Measurements from ENCODE around the gene PCSK4.

Gene PCSK4

DNA sequence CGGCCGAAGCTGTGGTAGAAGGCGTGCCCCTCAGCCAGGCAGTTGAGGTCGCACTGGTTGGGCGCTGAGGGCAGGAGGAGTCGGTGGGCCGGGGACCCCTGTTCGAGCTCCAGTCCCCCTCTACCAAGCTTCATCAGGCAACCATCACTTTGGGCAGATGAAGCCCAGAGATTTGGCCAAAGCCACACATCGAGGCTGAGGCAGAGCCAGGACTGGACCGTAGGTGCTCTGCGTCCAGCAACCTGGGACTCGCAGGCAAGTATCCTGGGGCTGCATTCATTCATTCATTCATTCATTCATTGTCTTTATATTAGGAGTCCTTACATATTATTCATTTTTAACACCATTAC is 18.3 kb upstream of the PCSK4 start:
- Histone ChIP-seq H3K4me2 (ENCODE audit: low read depth, low read length, poor library complexity, severe bottlenecking) (no peak overlapping the region), H3K9me3 (ENCODE audit: insufficient read depth, low read length) (no peaks in the 10 kb centered on the region), H3K9ac (ENCODE audit: low read length) (no peak overlapping the region), H3K4me3 (ENCODE audit: insufficient read depth, low read length, poor library complexity, severe bottlenecking) (no peak overlapping the region), H2AFZ (ENCODE audit: low read depth, low read length, severe bottlenecking) (no peak overlapping the region), H4K20me1 (ENCODE audit: low read depth, low read length) (no peaks in the 10 kb centered on the region), H3K27ac (ENCODE audit: low read depth, low read length) (no peak overlapping the region), H3K79me2 (ENCODE audit: insufficient read depth, low read length) (no peaks in the 10 kb centered on the region), H3F3A (ENCODE audit: insufficient read depth) (no peaks in the 10 kb centered on the region), H3K36me3 (ENCODE audit: low read length) (no peaks in the 10 kb centered on the region), H3K9me2 (replicated peaks; ENCODE audit: insufficient read depth, low read length) (no peaks in the 10 kb centered on the region), H3K27me3 (ENCODE audit: low read length) (no peaks in the 10 kb centered on the region)
- TF ChIP-seq EZH2phosphoT487 (conservative IDR thresholded peaks at IDR 0.05; ENCODE audit: low read length): no peak
- TF ChIP-seq, protein P1, sequence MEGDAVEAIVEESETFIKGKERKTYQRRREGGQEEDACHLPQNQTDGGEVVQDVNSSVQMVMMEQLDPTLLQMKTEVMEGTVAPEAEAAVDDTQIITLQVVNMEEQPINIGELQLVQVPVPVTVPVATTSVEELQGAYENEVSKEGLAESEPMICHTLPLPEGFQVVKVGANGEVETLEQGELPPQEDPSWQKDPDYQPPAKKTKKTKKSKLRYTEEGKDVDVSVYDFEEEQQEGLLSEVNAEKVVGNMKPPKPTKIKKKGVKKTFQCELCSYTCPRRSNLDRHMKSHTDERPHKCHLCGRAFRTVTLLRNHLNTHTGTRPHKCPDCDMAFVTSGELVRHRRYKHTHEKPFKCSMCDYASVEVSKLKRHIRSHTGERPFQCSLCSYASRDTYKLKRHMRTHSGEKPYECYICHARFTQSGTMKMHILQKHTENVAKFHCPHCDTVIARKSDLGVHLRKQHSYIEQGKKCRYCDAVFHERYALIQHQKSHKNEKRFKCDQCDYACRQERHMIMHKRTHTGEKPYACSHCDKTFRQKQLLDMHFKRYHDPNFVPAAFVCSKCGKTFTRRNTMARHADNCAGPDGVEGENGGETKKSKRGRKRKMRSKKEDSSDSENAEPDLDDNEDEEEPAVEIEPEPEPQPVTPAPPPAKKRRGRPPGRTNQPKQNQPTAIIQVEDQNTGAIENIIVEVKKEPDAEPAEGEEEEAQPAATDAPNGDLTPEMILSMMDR (IDR thresholded peaks at IDR 0.05; ENCODE audit: insufficient read depth, low read length, poor library complexity, severe bottlenecking): no peak

DNA sequence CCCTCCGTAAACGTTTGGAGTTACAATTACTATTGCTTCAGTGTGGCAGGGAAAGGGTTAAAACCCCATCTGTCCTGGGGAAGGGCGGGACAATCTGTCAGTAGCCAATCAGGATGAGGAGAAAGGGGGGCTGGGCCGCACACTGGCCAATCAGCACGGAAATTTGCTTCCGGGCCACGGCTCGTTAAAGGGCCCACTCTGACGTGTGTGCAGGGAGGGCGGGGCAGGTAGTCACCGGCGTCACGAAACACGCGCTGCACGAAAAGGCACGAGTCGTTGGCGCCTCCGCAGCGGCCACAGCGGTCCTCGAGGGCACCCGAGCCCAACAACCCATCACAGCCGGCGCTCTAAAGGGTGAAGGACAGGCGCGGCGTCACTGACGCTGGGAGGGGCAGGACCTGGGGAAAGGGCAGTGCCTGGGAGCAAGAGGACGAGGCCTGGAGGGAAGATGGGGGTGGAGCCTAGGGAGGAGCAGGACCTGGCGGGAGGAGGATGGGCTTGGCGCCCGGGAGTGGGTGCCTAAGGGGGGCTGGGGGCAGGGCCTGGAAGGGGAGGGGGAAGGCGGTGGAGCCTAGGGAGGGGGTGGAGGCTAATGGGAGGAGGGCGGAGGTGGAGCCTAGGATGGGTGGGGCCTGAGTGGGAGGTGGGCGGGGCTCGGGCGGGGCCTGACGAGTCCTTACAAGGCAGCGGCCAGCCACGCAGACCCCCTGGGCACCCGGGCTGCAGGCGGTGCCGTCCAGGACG is 17.8 kb upstream of the PCSK4 start:
- Histone ChIP-seq H3K27me3 (ENCODE audit: low read length) (no peaks in the 10 kb centered on the region), H3K4me3 (ENCODE audit: insufficient read depth, low read length, poor library complexity, severe bottlenecking) (no peak overlapping the region), H4K20me1 (ENCODE audit: low read depth, low read length) (no peaks in the 10 kb centered on the region), H3F3A (ENCODE audit: insufficient read depth) (no peaks in the 10 kb centered on the region), H3K27ac (ENCODE audit: low read depth, low read length) (no peak overlapping the region), H3K4me2 (ENCODE audit: low read depth, low read length, poor library complexity, severe bottlenecking) (peak overlapping the region; percentile 15), H3K9ac (ENCODE audit: low read length) (no peak overlapping the region), H3K9me3 (ENCODE audit: insufficient read depth, low read length) (no peaks in the 10 kb centered on the region), H3K79me2 (ENCODE audit: insufficient read depth, low read length) (no peaks in the 10 kb centered on the region), H3K36me3 (ENCODE audit: low read length) (no peaks in the 10 kb centered on the region), H3K9me2 (replicated peaks; ENCODE audit: insufficient read depth, low read length) (no peaks in the 10 kb centered on the region), H2AFZ (ENCODE audit: low read depth, low read length, severe bottlenecking) (no peak overlapping the region)
- TF ChIP-seq, protein P1 (IDR thresholded peaks at IDR 0.05; ENCODE audit: insufficient read depth, low read length, poor library complexity, severe bottlenecking): no peak
- no peak for TF ChIP-seq EZH2phosphoT487 (conservative IDR thresholded peaks at IDR 0.05; ENCODE audit: low read length)

DNA sequence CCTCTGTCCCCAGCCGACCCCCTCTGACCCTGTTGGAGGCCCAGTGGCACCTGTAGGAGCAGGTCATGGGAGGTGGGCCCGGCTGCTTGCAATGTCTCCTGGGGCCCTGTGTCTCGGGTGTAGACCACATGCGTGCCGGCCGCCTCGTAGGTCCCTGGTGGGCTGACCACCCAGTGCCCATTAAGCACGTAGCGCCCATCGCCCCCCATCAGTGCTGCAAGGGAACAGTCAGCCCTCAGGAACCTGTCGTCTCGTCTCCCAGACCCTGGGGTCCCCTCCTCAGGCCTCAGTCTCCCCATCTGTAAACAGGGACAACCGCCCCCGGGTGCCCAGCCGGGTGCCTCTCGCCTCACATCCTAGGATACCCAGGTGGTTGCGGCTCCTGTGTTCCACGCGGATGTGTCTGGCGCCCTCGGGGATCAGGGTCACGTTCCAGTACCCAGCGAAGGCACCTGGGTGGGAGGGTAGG is 17.1 kb upstream of the PCSK4 start:
- Histone ChIP-seq H3K9ac (ENCODE audit: low read length) (no peak overlapping the region), H4K20me1 (ENCODE audit: low read depth, low read length) (no peaks in the 10 kb centered on the region), H3K36me3 (ENCODE audit: low read length) (no peaks in the 10 kb centered on the region), H3K27me3 (ENCODE audit: low read length) (no peaks in the 10 kb centered on the region), H3K9me3 (ENCODE audit: insufficient read depth, low read length) (no peaks in the 10 kb centered on the region), H3K4me2 (ENCODE audit: low read depth, low read length, poor library complexity, severe bottlenecking) (no peak overlapping the region), H3K4me3 (ENCODE audit: insufficient read depth, low read length, poor library complexity, severe bottlenecking) (no peak overlapping the region), H3K27ac (ENCODE audit: low read depth, low read length) (no peak overlapping the region), H2AFZ (ENCODE audit: low read depth, low read length, severe bottlenecking) (no peak overlapping the region), H3K79me2 (ENCODE audit: insufficient read depth, low read length) (no peaks in the 10 kb centered on the region), H3K9me2 (replicated peaks; ENCODE audit: insufficient read depth, low read length) (no peaks in the 10 kb centered on the region), H3F3A (ENCODE audit: insufficient read depth) (no peaks in the 10 kb centered on the region)
- no peak for TF ChIP-seq EZH2phosphoT487 (conservative IDR thresholded peaks at IDR 0.05; ENCODE audit: low read length)
- TF ChIP-seq, protein P1 (IDR thresholded peaks at IDR 0.05; ENCODE audit: insufficient read depth, low read length, poor library complexity, severe bottlenecking): no peak

Measured in SU-DHL-6 (cell line).